Endothelial cell (in vitro differentiated cells): ENCODE results near the gene FBH1. TPM values are rescaled to one million over a fixed set of nuclear protein-coding genes. Genes with fewer than 3 reads are reported as not detected.
A peak's percentile ranks its signal among the peaks of the same experiment; 100 is the strongest.
"Not testable (repeated sequence)": the region's sequence is repeated elsewhere in the genome, so short reads cannot be mapped to it uniquely, and the experiment has no call there.

ENCODE experiments used
- DNase-seq: peaks from one replicate; pipeline ENCODE4 v3.0.0; 2021; ENCODE audit warnings: low spot score
- H3K27ac Mint-ChIP-seq: one replicate; pipeline ENCODE4 v1.8.0; 2021; ENCODE audit warnings: mixed read lengths, inconsistent platforms; ENCODE audit not compliant: unreplicated experiment
- H3K27me3 Mint-ChIP-seq: one replicate; pipeline ENCODE4 v1.8.0; 2021; ENCODE audit warnings: mild to moderate bottlenecking, moderate library complexity, mixed read lengths, inconsistent platforms; ENCODE audit not compliant: unreplicated experiment
- H3K36me3 Mint-ChIP-seq: one replicate; pipeline ENCODE4 v1.8.0; 2021; ENCODE audit warnings: mild to moderate bottlenecking, low read depth, mixed read lengths, inconsistent platforms; ENCODE audit not compliant: unreplicated experiment
- H3K4me1 Mint-ChIP-seq: one replicate; pipeline ENCODE4 v1.8.0; 2021; ENCODE audit warnings: mild to moderate bottlenecking, mixed read lengths, inconsistent platforms; ENCODE audit not compliant: unreplicated experiment
- H3K4me3 Mint-ChIP-seq: one replicate; pipeline ENCODE4 v1.8.0; 2021; ENCODE audit warnings: mild to moderate bottlenecking, mixed read lengths, inconsistent platforms; ENCODE audit not compliant: unreplicated experiment
- H3K9me3 Mint-ChIP-seq: one replicate; pipeline ENCODE4 v1.8.0; 2021; ENCODE audit warnings: mixed read lengths, inconsistent platforms; ENCODE audit not compliant: unreplicated experiment
- CTCF ChIP-seq: fragments of 200-600 bp; sonication (generic); IDR thresholded peaks from one replicate; pipeline ENCODE4 v1.5.0; 2021; ENCODE audit warnings: antibody characterized with exemption; ENCODE audit not compliant: unreplicated experiment
- total RNA-seq: library from RNA; stranded (reverse); fragmentation: NEBNext Ultra II Directional; extraction: Animal tissue kit (Norgen Biotek cat#: 25700); gene quantifications from one replicate; pipeline ENCODE4 v1.2.1, GENCODE V29; 2021; ENCODE audit not compliant: unreplicated experiment

The FBH1 gene
- total RNA-seq, 1 donor from 2014 or later = 95.2 TPM

- Mint-ChIP-seq H3K27ac (no peak overlapping the region), H3K27me3 (peaks cover 3% of the 10 kb centered on the region), H3K36me3 (peaks cover 15% of the 10 kb centered on the region), H3K4me1 (peaks cover 17% of the 10 kb centered on the region), H3K9me3 (no peaks in the 10 kb centered on the region), H3K4me3 (no peak overlapping the region)
- no peak for TF ChIP-seq CTCF
- no peak for DNase-seq
These were observed 20.9 kb upstream of the FBH1 start for GRCh38 chr10:5869156-5869555.

- Mint-ChIP-seq H3K9me3 (no peaks in the 10 kb centered on the region), H3K4me1 (peaks cover 8% of the 10 kb centered on the region), H3K27me3 (peaks cover 2% of the 10 kb centered on the region), H3K27ac (no peak overlapping the region), H3K4me3 (no peak overlapping the region), H3K36me3 (peaks cover 19% of the 10 kb centered on the region)
- TF ChIP-seq CTCF = no peak
- no peak for DNase-seq
These were observed 18.4 kb upstream of the FBH1 start for GRCh38 chr10:5871596-5871995.

GRCh38 chr10:5873515-5873995 lies 16.5 kb upstream of the FBH1 start:
- H3K4me3 Mint-ChIP-seq = no peak overlapping the region
- no peak overlapping the region for H3K27ac Mint-ChIP-seq
- peak; percentile 65 for DNase-seq
- H3K4me1 Mint-ChIP-seq = peaks cover 4% of the 10 kb centered on the region
- H3K9me3 Mint-ChIP-seq = no peaks in the 10 kb centered on the region
- peak; percentile 87 for TF ChIP-seq CTCF
- peaks cover 15% of the 10 kb centered on the region for H3K36me3 Mint-ChIP-seq
- H3K27me3 Mint-ChIP-seq = no peaks in the 10 kb centered on the region

- H3K27ac Mint-ChIP-seq = no peak overlapping the region
- H3K36me3 Mint-ChIP-seq = peaks cover 12% of the 10 kb centered on the region
- H3K4me3 Mint-ChIP-seq = no peak overlapping the region
- no peaks in the 10 kb centered on the region for H3K9me3 Mint-ChIP-seq
- TF ChIP-seq CTCF = no peak
- no peaks in the 10 kb centered on the region for H3K27me3 Mint-ChIP-seq
- peaks cover 4% of the 10 kb centered on the region for H3K4me1 Mint-ChIP-seq
- DNase-seq = no peak
These were observed 13.8 kb upstream of the FBH1 start for GRCh38 chr10:5876181-5876768.

- H3K27ac Mint-ChIP-seq, H3K4me3 Mint-ChIP-seq, H3K4me1 Mint-ChIP-seq, H3K27me3 Mint-ChIP-seq, H3K9me3 Mint-ChIP-seq, DNase-seq: not testable (repeated sequence)
- peaks cover 10% of the 10 kb centered on the region for H3K36me3 Mint-ChIP-seq
These were observed 13.0 kb upstream of the FBH1 start for GRCh38 chr10:5877041-5877440.
